Skeletal muscle satellite cell (primary cell): ENCODE results near the gene KCNN4.
A peak's percentile ranks its signal among the peaks of the same experiment; 100 is the strongest.

ENCODE experiments used
- H3K27me3 ChIP-seq: 2 replicates; pipeline ENCODE4 v1.7.0; 2013; ENCODE audit warnings: low read length; ENCODE audit not compliant: control insufficient read depth, insufficient read depth
- H3K36me3 ChIP-seq: 2 replicates; pipeline ENCODE4 v1.7.0; 2013; ENCODE audit warnings: mild to moderate bottlenecking, control low read depth, low read length; ENCODE audit not compliant: insufficient read depth
- H3K4me1 ChIP-seq: 2 replicates; pipeline ENCODE4 v1.7.0; 2013; ENCODE audit warnings: low read length; ENCODE audit not compliant: control insufficient read depth, insufficient read depth
- H3K4me2 ChIP-seq: 2 replicates; pipeline ENCODE4 v1.7.0; 2013; ENCODE audit warnings: mild to moderate bottlenecking, low read length
- H3K4me3 ChIP-seq: 2 replicates; pipeline ENCODE4 v1.7.0; 2013; ENCODE audit warnings: low read length
- H3K9ac ChIP-seq: 2 replicates; pipeline ENCODE4 v1.7.0; 2013; ENCODE audit warnings: mild to moderate bottlenecking, low read depth, low read length, moderate library complexity
- H3K9me3 ChIP-seq: replicated peaks from 2 replicates; pipeline ENCODE4 v1.7.0; 2013; ENCODE audit warnings: mild to moderate bottlenecking, control low read depth, low read length

KCNN4 gene

DNA sequence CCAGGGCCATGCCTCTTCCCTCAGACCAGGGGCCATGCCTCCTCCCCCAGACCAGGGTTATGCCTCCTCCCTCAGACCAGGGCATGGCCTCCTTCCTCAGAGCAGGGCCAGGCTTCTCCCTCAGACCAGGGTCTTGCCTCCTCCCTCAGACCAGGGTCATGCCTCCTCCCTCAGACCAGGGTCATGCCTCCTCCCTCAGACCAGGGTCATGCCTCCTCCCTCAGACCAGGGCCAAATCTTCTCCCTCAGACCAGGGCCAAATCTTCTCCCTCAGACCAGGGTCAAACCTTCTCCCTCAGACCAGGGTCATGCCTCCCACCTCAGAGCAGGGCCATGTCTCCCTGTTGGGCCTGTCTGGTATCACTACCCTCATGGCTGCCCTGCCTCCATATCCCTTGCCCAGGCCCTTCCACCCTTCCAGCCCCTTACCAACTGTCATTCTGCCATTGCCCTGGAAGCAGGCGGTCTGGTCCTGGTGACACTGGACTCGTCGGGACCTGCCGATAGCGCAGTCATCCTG is 17.3 kb upstream of the KCNN4 start:
- Histone ChIP-seq H3K27me3 (peaks cover 63% of the 10 kb centered on the region), H3K4me2 (peak overlapping the region; percentile 95), H3K4me3 (peak overlapping the region; percentile 67)

DNA sequence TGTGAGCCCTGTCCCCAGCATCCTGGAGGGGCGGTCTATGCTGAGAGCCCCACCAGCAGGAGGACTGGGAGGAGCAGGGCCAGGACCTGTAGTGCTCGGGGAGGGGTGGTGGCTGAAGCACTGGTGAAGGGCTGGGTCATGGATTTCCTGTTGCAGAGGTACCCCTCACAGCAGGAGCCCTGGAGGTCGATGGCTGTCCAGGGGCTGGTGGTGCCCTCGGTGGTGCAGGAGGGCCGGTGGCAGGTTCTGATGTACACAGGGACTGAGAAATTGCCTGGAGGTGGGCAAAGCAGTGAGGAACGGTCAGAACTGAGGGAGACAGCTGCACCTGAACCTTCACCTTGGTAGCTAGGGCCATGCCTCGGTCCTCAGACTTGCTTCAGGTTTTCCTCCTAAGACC is 16.8 kb upstream of the KCNN4 start:
- H3K4me3 ChIP-seq, result no peak overlapping the region

More for the DNA sequence above, 17.3 kb upstream of the KCNN4 start:
- Histone ChIP-seq H3K9ac (no peak overlapping the region), H3K36me3 (no peaks in the 10 kb centered on the region), H3K9me3 (no peaks in the 10 kb centered on the region), H3K4me1 (peaks cover 7% of the 10 kb centered on the region)

DNA sequence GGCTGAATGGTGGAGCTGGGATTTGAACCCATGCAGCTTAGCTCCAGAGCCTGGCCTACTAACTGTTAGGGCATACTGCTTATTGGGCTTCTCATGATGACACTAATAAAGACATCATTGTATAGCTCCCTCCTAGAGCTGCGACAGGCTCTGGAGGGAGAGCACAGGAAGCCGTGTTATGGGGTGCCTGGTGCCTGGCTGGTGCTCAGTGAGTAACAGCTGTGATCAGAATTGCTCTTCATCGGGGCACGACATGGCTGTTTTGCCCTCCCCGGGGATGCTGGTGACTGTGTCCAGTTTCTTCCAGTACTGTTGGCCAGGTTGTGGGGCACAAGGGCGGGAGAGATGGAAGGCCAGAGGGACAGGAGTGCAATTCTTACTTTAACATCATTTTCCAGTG is 16.3 kb upstream of the KCNN4 start:
- Histone ChIP-seq H3K4me1 (peaks cover 7% of the 10 kb centered on the region), H3K4me2 (no peak overlapping the region), H3K9me3 (no peaks in the 10 kb centered on the region), H3K27me3 (peaks cover 55% of the 10 kb centered on the region), H3K9ac (no peak overlapping the region), H3K4me3 (no peak overlapping the region), H3K36me3 (no peaks in the 10 kb centered on the region)

More for the DNA sequence above, 16.8 kb upstream of the KCNN4 start:
- H3K4me1 ChIP-seq, result peaks cover 7% of the 10 kb centered on the region
- H3K4me2 ChIP-seq, result no peak overlapping the region
- no peaks in the 10 kb centered on the region for H3K9me3 ChIP-seq
- no peaks in the 10 kb centered on the region for H3K36me3 ChIP-seq
- no peak overlapping the region for H3K9ac ChIP-seq
- H3K27me3 ChIP-seq, result peaks cover 59% of the 10 kb centered on the region

DNA sequence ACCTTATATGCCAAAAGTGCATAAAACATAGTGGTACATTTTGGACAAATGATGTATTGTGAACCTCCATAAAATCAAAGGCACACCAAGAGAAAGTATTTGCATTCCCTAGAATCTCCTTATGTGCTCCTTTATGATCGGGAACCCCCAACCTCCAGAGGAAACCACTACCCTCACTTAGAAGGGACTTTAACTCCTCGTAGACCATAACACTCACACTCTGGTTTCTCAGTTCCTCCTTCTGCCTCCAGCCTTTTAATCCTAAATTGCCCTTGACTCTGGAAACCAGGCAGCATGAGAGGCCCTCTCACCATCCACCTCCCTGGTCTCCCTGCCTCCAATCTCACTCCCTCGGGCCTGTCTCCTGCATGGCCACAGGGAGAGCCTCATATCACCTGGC is 9.8 kb upstream of the KCNN4 start:
- Histone ChIP-seq H3K4me1 (no peaks in the 10 kb centered on the region), H3K9me3 (no peaks in the 10 kb centered on the region), H3K27me3 (peaks cover 19% of the 10 kb centered on the region)

DNA sequence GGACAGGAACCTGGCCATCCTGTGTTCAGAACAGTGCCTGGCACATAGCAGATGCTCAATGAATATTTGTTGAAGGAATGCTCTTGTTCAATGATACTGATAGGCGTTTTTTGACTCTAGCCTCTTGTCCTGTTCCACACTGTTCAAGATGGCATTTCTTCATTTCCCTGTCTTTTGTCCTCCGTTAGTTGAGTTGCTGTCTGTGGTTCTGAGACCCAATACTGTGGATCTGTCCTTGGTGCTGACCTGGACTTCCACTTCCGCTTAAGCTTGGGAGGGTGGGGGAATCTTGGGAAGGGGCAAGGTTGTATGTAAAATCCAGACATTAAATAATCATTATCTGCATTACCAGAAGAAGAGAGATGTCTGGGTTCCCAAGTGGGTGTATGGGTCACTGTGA is 8.3 kb upstream of the KCNN4 start:
- Histone ChIP-seq H3K4me2 (no peak overlapping the region), H3K36me3 (no peaks in the 10 kb centered on the region), H3K4me1 (peaks cover 12% of the 10 kb centered on the region), H3K9ac (no peak overlapping the region), H3K27me3 (peaks cover 17% of the 10 kb centered on the region), H3K9me3 (no peaks in the 10 kb centered on the region), H3K4me3 (no peak overlapping the region)

More for the DNA sequence above, 9.8 kb upstream of the KCNN4 start:
- H3K36me3 ChIP-seq, result no peaks in the 10 kb centered on the region
- H3K9ac ChIP-seq, result no peak overlapping the region
- H3K4me3 ChIP-seq, result no peak overlapping the region
- no peak overlapping the region for H3K4me2 ChIP-seq

GRCh38 chr19:43786665-43787064 is 5.9 kb upstream of the KCNN4 start:
- peaks cover 8% of the 10 kb centered on the region for H3K27me3 ChIP-seq
- no peak overlapping the region for H3K9ac ChIP-seq
- H3K9me3 ChIP-seq, result no peaks in the 10 kb centered on the region
- peaks cover 15% of the 10 kb centered on the region for H3K4me1 ChIP-seq
- no peak overlapping the region for H3K4me2 ChIP-seq
- no peaks in the 10 kb centered on the region for H3K36me3 ChIP-seq
- H3K4me3 ChIP-seq, result no peak overlapping the region

GRCh38 chr19:43784981-43785808 is 4.4 kb upstream of the KCNN4 start:
- Histone ChIP-seq H3K36me3 (no peaks in the 10 kb centered on the region), H3K27me3 (no peaks in the 10 kb centered on the region), H3K4me3 (no peak overlapping the region), H3K9me3 (no peaks in the 10 kb centered on the region), H3K4me1 (peaks cover 25% of the 10 kb centered on the region), H3K9ac (peak overlapping the region; percentile 17), H3K4me2 (peak overlapping the region; percentile 72)

DNA sequence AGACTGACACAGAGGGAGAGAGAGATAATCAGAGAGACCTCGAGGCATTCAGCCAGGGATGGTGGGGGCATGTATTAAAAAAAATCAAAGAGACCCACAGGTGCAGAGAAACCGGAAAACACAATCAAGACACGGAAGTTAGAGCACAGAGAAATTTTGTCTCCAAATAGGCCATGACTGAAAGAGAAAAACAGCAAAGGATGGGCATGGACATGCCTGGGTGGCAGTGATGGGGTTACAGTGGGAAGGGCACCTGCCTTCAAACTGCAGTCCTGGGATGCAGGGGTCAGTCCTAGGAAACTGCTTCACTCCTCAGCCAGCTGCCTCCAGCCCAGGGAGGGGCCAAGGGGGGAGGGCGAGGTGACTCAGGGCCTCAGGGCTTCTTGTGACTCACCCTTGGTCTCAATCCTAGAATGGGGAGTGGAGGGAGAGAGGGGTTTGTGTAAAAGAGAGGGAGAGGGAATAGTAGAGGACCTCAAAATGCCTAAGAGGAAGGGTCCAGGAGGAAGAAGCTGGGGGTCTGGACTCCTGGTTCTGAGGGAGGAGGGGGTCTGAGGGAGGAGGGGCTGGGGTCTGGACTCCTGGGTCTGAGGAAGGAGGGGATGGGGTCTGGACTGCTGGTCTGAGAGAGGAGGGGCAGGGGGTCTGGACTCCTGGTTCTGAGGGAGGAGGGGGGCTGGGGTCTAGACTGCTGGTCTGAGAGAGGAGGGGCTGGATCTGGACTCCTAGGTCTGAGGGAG is 3.6 kb upstream of the KCNN4 start:
- no peak overlapping the region for H3K4me3 ChIP-seq
- H3K4me1 ChIP-seq, result peaks cover 27% of the 10 kb centered on the region
- peak overlapping the region; percentile 17 for H3K9ac ChIP-seq
- peak overlapping the region; percentile 72 for H3K4me2 ChIP-seq
- no peaks in the 10 kb centered on the region for H3K36me3 ChIP-seq
- no peaks in the 10 kb centered on the region for H3K27me3 ChIP-seq
- no peaks in the 10 kb centered on the region for H3K9me3 ChIP-seq

- no peak overlapping the region for H3K4me3 ChIP-seq
- H3K27me3 ChIP-seq, result no peaks in the 10 kb centered on the region
- no peaks in the 10 kb centered on the region for H3K9me3 ChIP-seq
- no peak overlapping the region for H3K4me2 ChIP-seq
- peaks cover 27% of the 10 kb centered on the region for H3K4me1 ChIP-seq
- no peak overlapping the region for H3K9ac ChIP-seq
- H3K36me3 ChIP-seq, result no peaks in the 10 kb centered on the region
Measured at GRCh38 chr19:43783636-43784035, 2.9 kb upstream of the KCNN4 start.

DNA sequence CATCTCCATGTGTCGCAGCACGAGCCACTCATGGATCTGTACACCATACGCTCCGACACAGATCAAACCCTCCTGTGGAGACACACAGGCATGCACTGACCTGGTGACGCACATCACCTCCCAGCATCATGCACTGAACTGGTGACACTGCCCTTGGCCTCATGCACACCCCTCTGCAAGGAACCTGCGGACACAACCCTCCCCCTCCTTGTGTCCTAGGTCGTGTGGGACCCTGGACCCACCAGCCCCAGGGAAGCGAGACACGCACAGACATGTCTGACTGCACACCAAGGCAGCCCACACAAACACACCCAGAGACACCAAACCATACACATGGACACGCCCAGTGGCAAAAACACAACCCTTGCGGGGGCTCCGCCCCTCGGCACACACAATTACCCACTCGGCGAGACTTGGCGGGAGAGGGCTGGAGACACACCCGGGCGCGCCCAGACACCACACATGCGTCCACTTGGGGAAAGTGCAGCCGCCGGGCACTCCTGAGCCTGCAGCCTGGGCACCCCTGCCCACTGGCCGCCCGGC is 2.0 kb upstream of the KCNN4 start:
- Histone ChIP-seq H3K27me3 (no peaks in the 10 kb centered on the region), H3K9me3 (no peaks in the 10 kb centered on the region), H3K36me3 (no peaks in the 10 kb centered on the region), H3K4me2 (no peak overlapping the region), H3K9ac (no peak overlapping the region), H3K4me3 (no peak overlapping the region), H3K4me1 (peaks cover 30% of the 10 kb centered on the region)

DNA sequence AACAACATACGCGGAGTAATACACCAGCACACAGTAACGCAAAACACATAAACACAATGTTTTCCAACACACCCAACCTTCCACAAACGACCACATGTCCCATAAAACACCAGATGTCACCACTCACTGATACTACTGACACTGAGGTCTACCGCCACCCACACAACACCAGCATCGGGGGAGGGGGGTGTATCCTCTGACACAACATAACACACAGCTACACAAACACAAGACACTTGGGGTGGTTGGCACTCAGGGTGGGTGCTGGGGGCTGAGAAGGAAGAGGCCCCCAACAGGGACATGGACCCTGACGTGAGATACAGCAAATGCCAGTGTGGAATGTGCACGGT is 1.5 kb upstream of the KCNN4 start:
- H3K4me2 ChIP-seq, result no peak overlapping the region
- no peak overlapping the region for H3K9ac ChIP-seq
- no peaks in the 10 kb centered on the region for H3K36me3 ChIP-seq
- H3K4me3 ChIP-seq, result no peak overlapping the region
- no peaks in the 10 kb centered on the region for H3K27me3 ChIP-seq
- H3K9me3 ChIP-seq, result no peaks in the 10 kb centered on the region
- H3K4me1 ChIP-seq, result peaks cover 35% of the 10 kb centered on the region
